Loucy (cell line): Measurements from ENCODE around the gene PAGE2B.
"Not testable (repeated sequence)": the region's sequence is repeated elsewhere in the genome, so short reads cannot be mapped to it uniquely, and the experiment has no call there.

Source experiments
- H2AFZ ChIP-seq: fragments of 200-600 bp; sonication (generic); 2 replicates; pipeline ENCODE4 v1.6.0; 2016; ENCODE audit warnings: antibody characterized with exemption, mild to moderate bottlenecking, low read length, moderate library complexity
- H3F3A ChIP-seq: fragments of 200-600 bp; 2 replicates; pipeline ENCODE4 v1.6.0; 2016; ENCODE audit warnings: antibody characterized with exemption, low read depth, mild to moderate bottlenecking
- H3K27me3 ChIP-seq: fragments of 200-600 bp; sonication (generic); 2 replicates; pipeline ENCODE4 v1.6.1; 2014; ENCODE audit warnings: low read length, mild to moderate bottlenecking; ENCODE audit not compliant: insufficient read depth, poor library complexity, severe bottlenecking
- H3K36me3 ChIP-seq: fragments of 200-600 bp; sonication (generic); 2 replicates; pipeline ENCODE4 v1.6.1; 2016; ENCODE audit warnings: low read length; ENCODE audit not compliant: insufficient read depth
- H3K4me1 ChIP-seq: fragments of 200-600 bp; sonication (generic); 2 replicates; pipeline ENCODE4 v1.5.1; 2014; ENCODE audit warnings: low read length, mild to moderate bottlenecking; ENCODE audit not compliant: insufficient read depth, poor library complexity, severe bottlenecking
- H3K4me2 ChIP-seq: fragments of 200-600 bp; sonication (generic); 2 replicates; pipeline ENCODE4 v1.6.0; 2014; ENCODE audit warnings: antibody characterized with exemption, low read length, low read depth, mild to moderate bottlenecking; ENCODE audit not compliant: poor library complexity, severe bottlenecking
- H3K4me3 ChIP-seq: fragments of 200-600 bp; sonication (generic); 2 replicates; pipeline ENCODE4 v1.5.1; 2014; ENCODE audit warnings: low read length, mild to moderate bottlenecking, mixed read lengths; ENCODE audit not compliant: poor library complexity, severe bottlenecking
- H3K79me2 ChIP-seq: fragments of 200-600 bp; sonication (generic); 2 replicates; pipeline ENCODE4 v1.6.1; 2014; ENCODE audit warnings: low read length; ENCODE audit not compliant: insufficient read depth
- H3K9ac ChIP-seq: fragments of 200-600 bp; sonication (generic); 2 replicates; pipeline ENCODE4 v1.6.0; 2014; ENCODE audit warnings: mild to moderate bottlenecking, low read depth, low read length, moderate library complexity; ENCODE audit not compliant: poor library complexity, severe bottlenecking
- H3K9me2 ChIP-seq: fragments of 200-600 bp; sonication (generic); replicated peaks from 2 replicates; pipeline ENCODE4 v1.6.1; 2016; ENCODE audit warnings: low read depth, low read length, mixed read lengths
- H3K9me3 ChIP-seq: fragments of 200-600 bp; sonication (generic); 2 replicates; pipeline ENCODE4 v1.6.1; 2014; ENCODE audit warnings: mild to moderate bottlenecking, antibody characterized with exemption, low read length, low read depth; ENCODE audit not compliant: insufficient read depth
- H4K20me1 ChIP-seq: fragments of 200-600 bp; sonication (generic); 2 replicates; pipeline ENCODE4 v1.6.0; 2014; ENCODE audit warnings: antibody characterized with exemption, low read length, mild to moderate bottlenecking; ENCODE audit not compliant: insufficient read depth, poor library complexity, severe bottlenecking
- EZH2phosphoT487 ChIP-seq: fragments of 200-600 bp; IDR thresholded peaks from 2 replicates; pipeline ENCODE4 v1.6.1; 2018; ENCODE audit warnings: antibody characterized with exemption, mild to moderate bottlenecking, moderate library complexity, borderline replicate concordance
- TF ChIP-seq, protein P1 (sequence below): fragments of 200-600 bp; sonication (generic); conservative IDR thresholded peaks from 2 replicates; pipeline ENCODE4 v1.5.1; 2014; ENCODE audit warnings: mild to moderate bottlenecking, antibody characterized with exemption, low read length

Gene PAGE2B

GRCh38 chrX:55057675-55058249 lies 17.1 kb upstream of the PAGE2B start:
- Histone ChIP-seq H3K27me3 (no peaks in the 10 kb centered on the region), H3K4me1 (peaks cover 5% of the 10 kb centered on the region), H3K9me2 (no peaks in the 10 kb centered on the region), H3K4me2 (peak overlapping the region; percentile 77), H3K9ac (no peak overlapping the region), H3F3A (no peaks in the 10 kb centered on the region), H3K9me3 (no peaks in the 10 kb centered on the region), H3K4me3 (peak overlapping the region; percentile 52), H3K79me2 (no peaks in the 10 kb centered on the region), H2AFZ (peak overlapping the region; percentile 60; the same call in 1 of the 2 replicates), H4K20me1 (no peaks in the 10 kb centered on the region), H3K36me3 (no peaks in the 10 kb centered on the region)
- TF ChIP-seq, protein P1, sequence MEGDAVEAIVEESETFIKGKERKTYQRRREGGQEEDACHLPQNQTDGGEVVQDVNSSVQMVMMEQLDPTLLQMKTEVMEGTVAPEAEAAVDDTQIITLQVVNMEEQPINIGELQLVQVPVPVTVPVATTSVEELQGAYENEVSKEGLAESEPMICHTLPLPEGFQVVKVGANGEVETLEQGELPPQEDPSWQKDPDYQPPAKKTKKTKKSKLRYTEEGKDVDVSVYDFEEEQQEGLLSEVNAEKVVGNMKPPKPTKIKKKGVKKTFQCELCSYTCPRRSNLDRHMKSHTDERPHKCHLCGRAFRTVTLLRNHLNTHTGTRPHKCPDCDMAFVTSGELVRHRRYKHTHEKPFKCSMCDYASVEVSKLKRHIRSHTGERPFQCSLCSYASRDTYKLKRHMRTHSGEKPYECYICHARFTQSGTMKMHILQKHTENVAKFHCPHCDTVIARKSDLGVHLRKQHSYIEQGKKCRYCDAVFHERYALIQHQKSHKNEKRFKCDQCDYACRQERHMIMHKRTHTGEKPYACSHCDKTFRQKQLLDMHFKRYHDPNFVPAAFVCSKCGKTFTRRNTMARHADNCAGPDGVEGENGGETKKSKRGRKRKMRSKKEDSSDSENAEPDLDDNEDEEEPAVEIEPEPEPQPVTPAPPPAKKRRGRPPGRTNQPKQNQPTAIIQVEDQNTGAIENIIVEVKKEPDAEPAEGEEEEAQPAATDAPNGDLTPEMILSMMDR = peak; percentile 73
- TF ChIP-seq EZH2phosphoT487 = no peak

DNA sequence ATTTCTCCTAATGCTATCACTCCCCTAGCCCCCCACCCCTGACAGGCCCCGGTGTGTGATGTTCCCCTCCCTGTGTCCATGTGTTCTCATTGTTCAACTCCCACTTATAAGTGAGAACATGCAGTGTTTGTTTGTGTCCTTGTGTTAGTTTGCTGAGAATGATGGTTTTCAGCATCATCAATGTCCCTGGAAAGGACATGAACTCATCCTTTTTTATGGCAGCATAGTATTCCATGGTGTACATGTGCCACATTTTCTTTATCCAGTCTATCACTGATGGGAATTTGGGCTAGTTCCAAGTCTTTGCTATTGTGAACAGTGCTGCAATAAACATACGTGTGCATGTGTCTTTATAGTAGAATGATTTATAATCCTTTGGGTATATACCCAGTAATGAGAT lies 7.7 kb upstream of the PAGE2B start:
- H4K20me1 ChIP-seq, H3K4me2 ChIP-seq, H3K79me2 ChIP-seq, H3K36me3 ChIP-seq, H3F3A ChIP-seq, H3K9me2 ChIP-seq, H3K4me1 ChIP-seq, H3K9ac ChIP-seq, H3K4me3 ChIP-seq, H3K9me3 ChIP-seq, H2AFZ ChIP-seq, H3K27me3 ChIP-seq: not testable (repeated sequence)

- no peak overlapping the region for H3K9ac ChIP-seq
- no peaks in the 10 kb centered on the region for H3K79me2 ChIP-seq
- no peak overlapping the region for H3K4me2 ChIP-seq
- no peaks in the 10 kb centered on the region for H3K36me3 ChIP-seq
- no peaks in the 10 kb centered on the region for H3K9me2 ChIP-seq
- no peaks in the 10 kb centered on the region for H4K20me1 ChIP-seq
- no peaks in the 10 kb centered on the region for H3K27me3 ChIP-seq
- no peaks in the 10 kb centered on the region for H3K9me3 ChIP-seq
- TF ChIP-seq, protein P1 = no peak
- TF ChIP-seq EZH2phosphoT487 = no peak
- H3K4me1 ChIP-seq = no peaks in the 10 kb centered on the region
- no peak overlapping the region for H3K4me3 ChIP-seq
- H2AFZ ChIP-seq = no peak overlapping the region
- H3F3A ChIP-seq = no peaks in the 10 kb centered on the region
These were observed 2.5 kb upstream of the PAGE2B start for GRCh38 chrX:55072286-55072685.

- no peaks in the 10 kb centered on the region for H3K36me3 ChIP-seq
- H4K20me1 ChIP-seq = no peaks in the 10 kb centered on the region
- TF ChIP-seq, protein P1 = no peak
- TF ChIP-seq EZH2phosphoT487 = no peak
- no peaks in the 10 kb centered on the region for H3K4me1 ChIP-seq
- no peaks in the 10 kb centered on the region for H3K9me3 ChIP-seq
- H3K4me2 ChIP-seq = no peak within 1 kb of the TSS
- no peak within 1 kb of the TSS for H2AFZ ChIP-seq
- no peak within 1 kb of the TSS for H3K9ac ChIP-seq
- no peaks in the 10 kb centered on the region for H3K9me2 ChIP-seq
- no peak within 1 kb of the TSS for H3K4me3 ChIP-seq
- no peaks in the 10 kb centered on the region for H3F3A ChIP-seq
- no peaks in the 10 kb centered on the region for H3K79me2 ChIP-seq
- H3K27me3 ChIP-seq = no peaks in the 10 kb centered on the region
These were observed 14.1 kb downstream of the PAGE2B start, which contains the start of gene PAGE2 for GRCh38 chrX:55088795-55089489. PAGE2 (plus strand) TSS chrX:55089018; CDS start chrX:55090021, 1,003 bp downstream.
